DLD1 (cell line): ENCODE results near the gene SETD2.
"Not testable (repeated sequence)": the region's sequence is repeated elsewhere in the genome, so short reads cannot be mapped to it uniquely, and the experiment has no call there.

Experiments used
- in situ Hi-C: cut with HindIII; loops from 2 replicates; pipeline ENCODE4 v1.10.0; 2017; ENCODE audit warnings: low sequenced_read_pairs

SETD2 gene

DNA sequence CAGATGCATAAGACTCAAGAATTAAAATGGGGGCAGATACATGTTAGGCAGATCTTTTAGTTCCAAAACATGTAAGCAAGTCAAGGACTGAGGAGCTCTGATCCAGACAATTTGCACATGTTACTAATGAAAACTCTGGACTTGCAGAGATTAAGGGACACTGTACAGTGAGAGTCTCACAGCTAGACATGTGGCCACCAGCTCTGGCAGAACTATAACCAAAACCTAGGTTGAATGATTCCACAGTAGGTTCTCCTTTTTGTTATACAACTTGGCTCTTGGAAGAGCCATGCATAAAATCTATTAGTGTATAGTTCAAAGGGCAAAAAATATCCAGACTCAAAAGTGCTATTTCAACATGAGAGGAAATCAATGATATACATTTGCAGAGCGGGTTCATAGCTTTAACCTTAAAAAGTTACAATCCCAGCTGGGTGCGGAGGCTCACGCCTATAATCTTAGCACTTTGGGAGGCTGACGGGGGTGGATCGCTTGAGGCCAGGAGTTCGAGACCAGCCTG is 61.8 kb downstream of the SETD2 start:
- in situ Hi-C loops = no loop called here

DNA sequence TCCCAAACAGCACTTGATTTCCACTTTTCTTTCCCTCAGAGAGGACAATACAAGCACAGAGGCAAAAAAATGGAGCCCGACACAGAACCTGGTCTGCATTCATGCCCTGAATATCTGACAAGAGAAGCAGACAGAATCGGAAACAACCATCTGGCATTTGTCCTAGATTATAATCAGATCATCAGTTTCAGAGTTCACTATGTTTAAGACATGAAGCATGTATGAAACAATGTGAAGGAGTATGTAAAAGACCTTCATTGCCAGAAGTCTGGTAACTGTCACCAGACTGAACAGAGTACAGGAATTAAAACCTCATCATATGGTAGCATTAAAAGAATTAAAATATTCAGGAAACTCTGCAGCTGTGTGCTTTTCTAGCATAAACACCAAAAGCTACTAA is 65.0 kb downstream of the SETD2 start:
- in situ Hi-C loops = no loop called here

DNA sequence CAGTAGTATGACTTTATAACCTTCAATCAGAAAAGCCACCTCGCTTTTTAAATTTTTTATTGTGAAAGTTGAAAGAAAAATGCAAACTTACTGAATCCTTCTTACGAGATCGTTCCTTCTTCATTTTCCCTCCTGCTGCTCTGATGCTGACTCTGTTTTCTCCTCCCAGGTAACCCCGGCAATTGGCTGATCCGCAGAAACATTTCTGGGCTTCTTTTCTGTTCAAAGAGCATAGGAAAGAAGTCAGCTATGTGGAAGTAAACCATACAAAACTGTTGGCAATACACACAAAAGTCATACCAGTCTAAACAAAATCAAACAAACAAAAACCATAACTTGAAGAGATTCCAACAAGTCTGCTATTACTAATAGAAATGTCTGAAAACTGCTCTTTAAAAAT is 66.0 kb downstream of the SETD2 start:
- in situ Hi-C loops = no loop called here

DNA sequence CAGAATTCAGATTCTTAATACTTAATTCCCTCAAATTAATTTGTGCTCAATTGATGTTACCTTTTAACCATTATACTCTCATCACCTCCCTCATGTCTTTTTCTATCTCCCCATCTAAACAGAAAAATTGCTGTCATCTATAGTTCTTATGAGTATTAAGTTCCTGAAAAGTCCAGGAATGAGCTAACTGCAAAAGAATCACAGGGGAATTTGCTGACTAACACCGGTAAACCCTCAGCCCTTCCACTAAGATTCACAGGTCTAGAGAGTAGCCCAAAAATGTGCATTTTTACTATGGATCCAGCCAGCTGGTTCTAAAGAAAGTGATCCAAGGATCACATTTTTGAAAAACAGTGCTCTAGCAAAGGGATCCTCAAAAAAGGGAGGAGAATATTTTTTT is 67.0 kb downstream of the SETD2 start:
- in situ Hi-C loops = no loop called here

DNA sequence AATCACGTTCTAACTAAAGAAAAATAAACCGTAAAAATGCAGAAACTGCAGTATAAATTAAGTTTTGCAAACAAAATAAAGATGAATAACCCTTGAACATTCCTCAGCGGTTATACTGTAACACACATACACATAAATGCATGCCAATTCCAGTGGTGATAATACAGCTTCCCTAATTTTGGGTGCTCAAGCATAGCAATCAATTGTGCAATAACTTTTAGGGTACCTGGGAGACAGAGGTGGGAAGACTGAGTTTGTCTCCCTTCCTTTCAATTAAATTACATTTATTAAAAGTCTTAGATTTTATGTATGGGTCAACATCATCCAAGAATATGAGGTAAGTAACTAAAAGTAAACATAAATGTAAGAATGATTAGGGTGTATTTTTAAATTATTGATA is 71.8 kb downstream of the SETD2 start:
- in situ Hi-C loops = no loop called here

DNA sequence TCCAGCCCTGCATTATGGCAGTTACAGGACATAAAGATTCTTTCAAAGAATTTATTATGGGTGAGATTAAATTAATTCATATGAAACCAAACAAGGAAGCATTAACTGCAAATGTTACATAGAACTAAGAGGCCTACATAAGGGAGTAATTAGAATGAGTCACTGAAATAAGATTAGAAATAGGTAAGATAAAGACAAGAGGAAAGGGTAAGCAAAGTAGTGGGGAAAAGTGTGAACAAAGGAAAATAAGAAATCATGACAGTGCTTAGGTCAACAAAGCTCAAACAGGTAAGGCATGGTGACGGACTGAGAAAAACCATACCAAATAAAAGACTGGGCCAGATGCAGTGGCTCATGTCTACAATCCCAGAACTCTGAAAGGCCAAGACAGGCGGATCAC is 74.3 kb downstream of the SETD2 start:
- in situ Hi-C loops = no loop called here

DNA sequence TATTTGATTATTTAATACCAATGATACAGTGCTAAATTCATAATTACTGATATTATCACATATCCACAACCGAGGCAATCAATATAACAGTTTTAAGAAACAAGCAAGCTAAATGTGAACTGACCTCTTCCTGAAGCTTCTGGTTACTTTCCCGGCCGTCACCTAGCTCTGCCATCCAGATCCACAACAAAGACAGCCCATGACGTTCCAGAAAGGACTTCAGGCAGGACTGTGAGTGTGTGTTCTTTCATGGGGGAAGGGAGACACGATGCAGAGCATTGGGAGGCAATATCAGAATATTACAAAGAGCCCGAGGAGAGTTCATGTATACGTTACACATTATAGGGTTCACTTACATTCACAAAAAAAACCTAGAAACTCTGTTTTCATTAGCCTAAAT is 77.8 kb downstream of the SETD2 start:
- in situ Hi-C loops = no loop called here

DNA sequence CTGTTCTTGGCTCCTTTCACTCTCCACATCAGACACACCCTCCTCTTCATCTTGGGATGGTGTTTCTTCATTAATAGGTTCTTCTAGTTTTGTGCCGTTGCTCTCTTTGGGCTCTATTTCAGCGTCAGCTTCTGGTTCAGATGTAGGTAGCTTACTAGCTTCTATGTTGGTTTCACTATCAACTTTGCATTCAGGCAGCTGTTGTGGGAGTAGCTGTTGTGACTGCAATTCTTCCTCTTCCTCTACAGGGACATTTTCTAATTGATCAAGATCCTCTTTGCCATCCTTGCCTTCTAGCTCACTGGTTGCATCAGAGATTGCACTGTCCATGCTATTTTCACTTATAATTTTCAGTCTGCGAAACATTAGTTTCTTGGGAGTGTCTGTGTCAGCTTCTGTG is 80.1 kb downstream of the SETD2 start:
- in situ Hi-C loops = no loop called here

DNA sequence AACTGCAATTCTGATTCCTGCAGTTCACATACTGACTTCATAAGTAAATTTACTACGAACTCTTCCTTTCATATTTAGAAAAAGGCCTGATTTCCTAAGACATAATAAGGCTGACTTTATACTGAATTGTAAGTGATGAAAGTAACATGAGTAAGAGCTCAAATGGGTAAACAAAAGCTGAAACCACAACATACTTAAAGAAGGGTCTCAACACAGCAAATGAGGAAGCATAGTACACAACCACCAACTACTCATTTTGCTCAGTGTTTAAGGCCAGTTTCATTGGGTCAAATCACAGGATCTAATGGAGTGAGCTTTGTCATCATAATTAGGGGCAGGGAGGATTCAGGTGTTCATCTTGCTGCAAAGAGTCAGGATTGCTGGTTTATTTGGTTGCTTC is 81.4 kb downstream of the SETD2 start:
- in situ Hi-C loops = no loop called here

DNA sequence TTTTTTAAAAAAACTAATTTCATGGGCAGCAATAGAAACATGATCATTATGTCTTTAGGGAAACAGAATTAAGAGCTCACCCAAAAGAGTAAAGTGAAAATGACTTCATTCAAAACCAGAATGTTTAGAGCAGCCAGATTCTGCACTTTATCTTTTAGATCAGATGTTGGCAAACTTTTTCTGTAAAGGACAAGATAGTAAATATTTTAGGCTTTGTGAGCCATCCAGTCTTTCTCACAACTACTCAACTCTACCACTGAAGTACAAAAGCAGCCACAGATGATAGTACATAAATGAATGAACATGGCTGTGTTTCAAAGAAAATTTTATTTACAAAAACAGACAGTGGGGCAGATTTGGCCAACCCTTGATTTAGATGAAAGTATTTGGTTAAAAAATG is 84.5 kb downstream of the SETD2 start:
- in situ Hi-C loops = no loop called here

DNA sequence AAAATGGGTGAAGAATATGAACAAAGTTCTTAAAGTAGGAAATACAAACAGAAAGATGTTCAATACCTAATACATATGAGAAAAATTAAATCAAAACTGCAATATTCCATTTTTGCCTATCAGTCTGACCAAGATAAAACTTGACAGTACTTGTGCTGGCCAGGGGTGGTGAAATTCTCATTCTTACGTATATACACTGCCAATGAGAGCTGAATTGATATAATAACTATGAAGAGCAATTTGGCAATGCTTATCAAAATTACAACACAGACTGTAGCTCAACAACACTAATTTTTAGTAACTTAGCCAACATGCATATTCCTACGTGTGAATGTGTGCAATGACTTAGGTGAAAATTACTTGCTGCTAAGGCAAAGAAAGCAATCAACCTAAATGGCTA is 90.2 kb downstream of the SETD2 start:
- in situ Hi-C loops = no loop called here

DNA sequence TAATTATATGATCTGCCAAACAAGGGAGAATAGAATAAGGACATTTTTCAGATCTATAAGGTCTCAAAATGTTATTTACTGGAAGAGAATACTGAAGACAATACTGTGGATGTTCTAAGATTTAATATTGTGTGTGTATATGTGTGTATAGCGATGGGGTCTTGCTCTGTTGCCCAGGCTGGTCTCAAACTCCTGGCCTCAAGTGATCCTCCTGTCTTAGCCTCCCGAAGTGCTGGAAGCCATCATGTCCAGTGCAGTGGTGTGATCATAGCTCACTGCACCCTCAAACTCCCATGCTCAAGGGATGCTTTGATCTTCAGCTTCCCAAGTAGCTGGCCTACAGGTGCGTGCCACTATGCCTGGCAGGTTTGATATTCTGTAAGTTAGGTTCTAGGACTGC is 93.1 kb downstream of the SETD2 start:
- in situ Hi-C loops = no loop called here

DNA sequence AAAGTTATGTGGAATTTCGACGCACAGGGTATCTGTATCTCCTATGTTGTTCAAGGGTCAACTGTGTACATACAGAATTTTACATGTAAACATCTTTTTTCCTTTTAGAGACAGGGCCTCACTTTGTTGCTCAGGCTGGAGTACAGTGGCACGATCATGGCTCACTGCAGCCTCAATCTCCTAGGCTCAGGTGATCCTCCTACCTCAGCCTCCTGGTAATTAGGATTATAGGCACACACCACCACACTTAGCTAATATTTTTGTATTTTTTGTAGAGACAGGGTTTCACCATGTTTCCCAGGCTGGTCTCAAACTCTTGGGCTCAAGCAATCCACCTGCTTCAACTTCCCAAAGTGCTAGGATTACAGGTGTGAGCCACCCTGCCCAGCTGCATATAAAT is 97.7 kb downstream of the SETD2 start:
- in situ Hi-C loops = not testable (repeated sequence)

DNA sequence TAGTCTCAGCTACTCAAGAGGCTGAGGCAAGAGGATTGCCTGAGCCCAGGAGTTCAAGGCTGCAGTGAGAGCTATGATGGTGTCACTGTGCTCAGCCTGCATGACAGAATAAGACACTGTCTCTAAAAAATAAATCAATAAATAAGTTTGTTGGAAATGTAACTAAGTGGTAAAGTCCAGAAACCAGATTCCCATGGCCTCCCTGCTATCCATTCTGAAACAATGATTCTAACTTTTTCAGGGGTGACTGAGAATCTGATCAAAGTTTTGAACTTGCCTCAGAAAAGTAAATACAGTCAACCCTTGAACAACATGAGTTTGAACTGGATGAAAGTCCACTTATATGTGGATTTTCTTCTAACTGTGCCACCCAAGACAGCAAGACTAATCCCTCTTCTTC is 98.2 kb downstream of the SETD2 start:
- in situ Hi-C loops = no loop called here

DNA sequence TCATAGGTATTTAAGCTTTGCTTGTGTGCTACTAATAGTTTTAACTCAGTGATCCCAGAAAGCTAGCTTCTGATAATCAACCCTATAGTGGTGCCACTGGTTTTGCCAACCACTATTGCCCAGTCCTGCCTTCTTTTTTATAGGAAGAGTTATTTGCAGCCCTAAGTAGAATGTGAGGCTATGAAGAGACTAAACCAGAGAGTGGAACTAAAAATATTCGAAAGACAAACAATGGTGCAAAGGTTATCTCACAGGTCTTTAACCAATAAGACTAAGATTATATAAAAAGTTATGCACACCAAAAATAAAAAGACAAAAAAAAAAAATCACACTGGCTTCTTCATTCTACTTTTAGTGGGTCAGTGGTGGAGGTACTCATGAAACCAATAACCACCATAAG is 98.9 kb downstream of the SETD2 start:
- in situ Hi-C loops = no loop called here

DNA sequence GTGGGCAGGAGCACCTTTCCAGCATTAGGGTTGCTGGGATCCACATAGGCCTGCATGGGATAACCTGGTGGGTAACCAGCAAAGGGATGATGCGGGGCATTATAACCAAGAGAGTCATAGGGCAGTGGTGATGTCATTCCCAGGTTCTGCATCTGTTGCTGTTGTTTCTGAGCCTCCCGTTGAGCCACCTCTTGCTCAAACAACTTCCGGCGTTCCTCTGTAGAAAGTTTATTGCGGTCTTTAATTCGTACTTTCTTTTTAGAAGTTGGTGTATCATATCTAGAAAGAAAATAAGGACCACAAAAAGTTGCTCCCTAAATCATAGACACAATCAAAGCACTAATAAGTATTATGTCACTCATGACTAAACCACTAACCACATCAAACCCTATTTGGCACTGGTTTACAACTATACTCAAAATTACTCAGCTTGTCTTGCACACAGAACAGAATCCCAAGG is 106.7 kb downstream of the SETD2 start:
- in situ Hi-C loops = no loop called here

DNA sequence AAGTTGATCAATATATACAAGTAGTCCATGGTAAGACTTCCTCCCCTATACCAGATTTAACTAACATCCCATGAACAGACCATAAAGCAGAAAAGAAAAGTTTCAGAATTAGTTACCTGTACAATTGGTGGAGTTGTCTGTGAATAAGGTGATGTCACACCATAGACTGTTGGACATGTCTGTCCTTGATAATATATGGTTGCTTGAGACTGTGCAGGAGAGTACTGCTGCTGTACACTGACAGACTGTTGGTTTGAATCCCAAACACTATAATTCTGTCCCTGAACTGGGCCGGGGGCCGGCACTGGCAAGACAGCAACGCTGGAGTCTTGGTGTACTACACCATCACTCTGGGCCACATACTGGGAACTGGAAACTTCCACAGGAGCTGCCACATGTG is 107.2 kb downstream of the SETD2 start:
- in situ Hi-C loops = no loop called here

DNA sequence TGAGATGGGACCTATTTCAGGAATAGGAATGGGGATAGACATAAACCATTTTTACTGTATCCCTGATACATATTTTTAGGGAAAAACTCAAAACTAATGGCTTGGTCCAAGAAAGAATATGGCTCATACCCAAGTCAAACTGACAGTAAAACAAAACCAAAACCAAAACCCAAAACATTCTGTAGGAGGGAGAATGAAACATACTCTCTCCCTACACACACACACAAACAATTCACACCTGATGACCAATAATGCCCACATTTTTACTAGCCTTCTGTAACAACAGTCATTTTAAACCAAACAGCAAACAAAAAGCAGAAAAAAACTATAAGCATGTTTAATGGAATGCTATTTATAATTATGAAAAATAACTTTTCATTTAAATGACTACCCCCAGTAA is 109.5 kb downstream of the SETD2 start:
- in situ Hi-C loops = no loop called here

DNA sequence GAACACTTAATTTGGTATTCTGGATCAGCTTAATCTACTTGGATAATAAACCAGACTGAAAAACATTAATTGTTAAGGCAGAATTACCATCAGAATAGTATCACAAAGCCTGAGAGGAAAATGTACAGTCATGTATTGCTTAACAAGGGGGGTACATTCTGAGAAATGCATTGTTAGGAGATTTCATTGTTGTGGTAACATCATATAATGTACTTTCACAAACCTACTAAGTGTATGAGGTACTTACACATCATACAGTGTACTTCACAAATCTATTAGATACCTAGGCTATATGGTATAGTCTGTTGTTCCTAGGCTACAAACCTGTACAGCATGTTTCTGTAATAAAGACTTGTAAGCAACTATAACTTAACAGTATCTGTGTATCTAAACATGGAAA is 116.2 kb downstream of the SETD2 start:
- in situ Hi-C loops = no loop called here

DNA sequence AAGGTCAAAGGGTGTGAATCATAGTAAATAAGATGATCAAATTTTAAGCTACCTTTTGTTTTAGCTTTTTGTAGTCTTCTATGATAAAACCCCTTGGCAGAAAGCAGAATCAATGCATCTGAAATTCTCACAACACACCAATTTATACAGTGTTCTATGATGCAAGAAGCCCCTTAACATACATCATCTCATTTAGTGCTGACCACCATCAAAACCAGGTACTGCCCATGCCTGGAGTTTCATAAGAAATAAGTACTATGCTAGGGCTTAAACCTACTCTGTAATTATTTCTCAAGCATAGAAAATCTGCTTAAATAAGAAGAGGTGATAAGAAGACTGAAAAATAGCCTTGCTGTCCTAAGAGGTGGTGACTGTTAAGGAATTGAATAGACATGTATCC is 116.8 kb downstream of the SETD2 start:
- in situ Hi-C loops = no loop called here

DNA sequence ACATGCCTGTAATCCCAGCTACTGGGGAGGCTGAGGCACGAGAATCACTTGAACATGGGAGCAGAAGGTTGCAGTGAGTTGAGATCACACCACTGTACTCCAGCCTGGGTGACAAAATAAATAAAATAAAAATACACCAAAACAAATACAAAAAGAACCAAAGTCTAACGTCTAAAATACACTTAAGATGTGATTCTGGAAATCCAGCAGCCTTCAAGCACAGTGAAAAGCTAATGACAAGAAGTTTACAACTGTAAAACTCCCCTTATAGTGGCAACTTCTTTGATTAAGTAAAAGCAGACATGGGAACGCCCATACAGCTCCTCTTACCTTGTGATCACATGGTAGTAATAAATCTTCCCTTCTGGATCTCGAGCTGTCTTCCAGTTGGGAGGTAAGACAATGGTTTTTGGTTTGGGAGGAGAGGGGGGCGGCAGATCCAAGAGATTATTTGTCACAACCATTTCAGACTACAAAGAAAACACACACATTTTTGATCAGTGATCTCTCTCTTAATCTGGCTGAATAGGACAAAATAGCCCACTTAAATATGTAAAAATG is 121.6 kb downstream of the SETD2 start:
- in situ Hi-C loops = no loop called here

DNA sequence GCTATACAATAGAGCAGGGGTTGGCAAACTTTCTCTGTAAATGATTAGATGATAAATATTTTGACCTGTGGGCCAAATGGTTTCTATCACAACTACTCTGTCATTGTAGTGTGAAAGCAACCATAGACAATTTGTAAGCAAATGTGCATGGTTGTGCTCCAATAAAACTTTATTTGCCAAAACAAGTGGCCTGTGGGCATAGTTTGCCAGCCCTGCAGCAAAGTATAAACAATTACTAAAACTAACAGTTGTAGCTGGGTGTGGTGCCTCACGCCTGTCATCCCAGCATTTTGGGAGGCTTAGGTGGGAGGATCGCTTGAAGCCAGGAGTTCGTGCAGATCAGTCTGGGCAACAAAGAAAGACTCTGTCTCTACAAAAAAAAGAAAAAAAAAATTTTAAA is 122.8 kb downstream of the SETD2 start:
- in situ Hi-C loops = no loop called here

DNA sequence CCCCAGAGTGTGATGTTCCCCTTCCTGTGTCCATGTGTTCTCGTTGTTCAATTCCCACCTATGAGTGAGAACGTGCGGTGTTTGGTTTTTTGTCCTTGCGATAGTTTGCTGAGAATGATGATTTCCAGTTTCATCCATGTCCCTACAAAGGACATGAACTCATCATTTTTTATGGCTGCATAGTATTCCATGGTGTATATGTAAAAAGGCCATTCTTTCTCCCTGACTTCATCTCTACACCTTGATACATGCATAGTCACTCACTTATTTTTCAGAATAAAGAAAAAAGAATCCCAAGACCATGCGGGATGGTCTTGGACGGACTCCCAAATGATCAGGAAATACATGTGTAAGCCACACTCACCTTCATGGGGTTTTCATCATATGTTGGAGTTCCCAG is 126.6 kb downstream of the SETD2 start:
- in situ Hi-C loops = not testable (repeated sequence)
